SIG-M5 treated with dmso at 0.1 percent for 504 hours (cell line): ENCODE measurements around the gene GAPVD1.
"Not testable (repeated sequence)": the region's sequence is repeated elsewhere in the genome, so short reads cannot be mapped to it uniquely, and the experiment has no call there.

Experiments
- DNase-seq: peaks from one replicate; lab custom pipeline; 2025; ENCODE audit not compliant: unreplicated experiment; lab: John Stamatoyannopoulos, UW

Gene GAPVD1

GRCh38 chr9:125297917-125298316, 36.3 kb downstream of the GAPVD1 start:
- DNase-seq, result no peak

- DNase-seq, result no peak
Observed at GRCh38 chr9:125302241-125302640, 40.6 kb downstream of the GAPVD1 start.

- DNase-seq, result no peak
Observed at GRCh38 chr9:125304273-125304672, 42.6 kb downstream of the GAPVD1 start.

GRCh38 chr9:125312411-125312810, 50.8 kb downstream of the GAPVD1 start:
- DNase-seq, result no peak

- not testable (repeated sequence) for DNase-seq
Observed at GRCh38 chr9:125316359-125316758, 54.7 kb downstream of the GAPVD1 start.

- DNase-seq, result no peak
Observed at GRCh38 chr9:125317704-125318103, 56.1 kb downstream of the GAPVD1 start.

GRCh38 chr9:125321496-125321895, 59.9 kb downstream of the GAPVD1 start:
- no peak for DNase-seq

- DNase-seq, result no peak
Observed at GRCh38 chr9:125323615-125324014, 62.0 kb downstream of the GAPVD1 start.

- no peak for DNase-seq
Observed at GRCh38 chr9:125325826-125326225, 64.2 kb downstream of the GAPVD1 start.

GRCh38 chr9:125329978-125330377, 68.4 kb downstream of the GAPVD1 start:
- no peak for DNase-seq

GRCh38 chr9:125330587-125330986, 69.0 kb downstream of the GAPVD1 start:
- no peak for DNase-seq

GRCh38 chr9:125332527-125332926, 70.9 kb downstream of the GAPVD1 start:
- DNase-seq, result peak; percentile 15

- DNase-seq, result no peak
Observed at GRCh38 chr9:125337236-125337635, 75.6 kb downstream of the GAPVD1 start.

GRCh38 chr9:125338929-125339328, 77.3 kb downstream of the GAPVD1 start:
- DNase-seq, result no peak

- no peak for DNase-seq
Observed at GRCh38 chr9:125341566-125341965, 79.9 kb downstream of the GAPVD1 start.

- DNase-seq, result no peak
Observed at GRCh38 chr9:125343518-125344275, 82.1 kb downstream of the GAPVD1 start.

GRCh38 chr9:125346080-125346732, 84.6 kb downstream of the GAPVD1 start:
- no peak for DNase-seq

- DNase-seq, result no peak
Observed at GRCh38 chr9:125355601-125356000, 94.0 kb downstream of the GAPVD1 start.

- no peak for DNase-seq
Observed at GRCh38 chr9:125356032-125356431, 94.4 kb downstream of the GAPVD1 start.

GRCh38 chr9:125359011-125359410, 97.4 kb downstream of the GAPVD1 start:
- no peak for DNase-seq

GRCh38 chr9:125360601-125361000, 99.0 kb downstream of the GAPVD1 start:
- DNase-seq, result no peak

GRCh38 chr9:125361837-125362531, 100.4 kb downstream of the GAPVD1 start:
- peak; percentile 20 for DNase-seq
